Lung (tissue), 12 donors: ENCODE data around the gene DIS3L2. TPM values are rescaled to one million over a fixed set of nuclear protein-coding genes. Genes with fewer than 3 reads are reported as not detected.
A peak's percentile ranks its signal among the peaks of the same experiment; 100 is the strongest.

ENCODE experiments used
- ATAC-seq: fragments of 200-7000 bp; cut with Tn5 transposase; one replicate; pipeline ENCODE4 v1.9.1; 2020; ENCODE audit warnings: moderate number of reproducible peaks; ENCODE audit not compliant: insufficient read depth, low FRiP score
- DNase-seq, 3 donors: peaks; one replicate each; pipeline ENCODE4 v3.0.0-alpha.2; 2013 to 2017
- H3K27ac ChIP-seq, 2 donors: one replicate each; pipeline ENCODE4 v1.5.1; 2013; ENCODE audit warnings: mild to moderate bottlenecking in 2 of 2, moderate library complexity in 2 of 2, control low read depth in 1 of 2, inconsistent platforms in 1 of 2, low read depth in 1 of 2, low read length in 1 of 2
- H3K27me3 ChIP-seq, 3 donors: one replicate each; pipeline ENCODE4 v1.5.1; 2013; ENCODE audit warnings: low read length in 2 of 3; ENCODE audit not compliant: control insufficient read depth in 3 of 3, insufficient read depth in 3 of 3
- H3K36me3 ChIP-seq, 4 donors: one replicate each; pipeline ENCODE4 v1.5.1; 2013; ENCODE audit warnings: low read length in 4 of 4, mild to moderate bottlenecking in 1 of 4, moderate library complexity in 1 of 4; ENCODE audit not compliant: control insufficient read depth in 4 of 4, insufficient read depth in 4 of 4
- H3K4me1 ChIP-seq, 5 donors: one replicate each; pipeline ENCODE4 v1.5.1; 2013; ENCODE audit warnings: low read length in 5 of 5, mild to moderate bottlenecking in 2 of 5, moderate library complexity in 1 of 5; ENCODE audit not compliant: control insufficient read depth in 5 of 5, insufficient read depth in 5 of 5
- H3K4me3 ChIP-seq: one replicate; pipeline ENCODE4 v1.5.1; 2013; ENCODE audit warnings: mild to moderate bottlenecking, control low read depth, moderate library complexity
- H3K9ac ChIP-seq, 2 donors: one replicate each; pipeline ENCODE4 v1.5.1; 2013; ENCODE audit warnings: low read length in 2 of 2, control low read depth in 1 of 2; ENCODE audit not compliant: insufficient read depth in 1 of 2
- H3K9me3 ChIP-seq, 4 donors: one replicate each; pipeline ENCODE4 v1.5.1; 2013; ENCODE audit warnings: low read length in 3 of 4, mild to moderate bottlenecking in 1 of 4, moderate library complexity in 1 of 4; ENCODE audit not compliant: control insufficient read depth in 4 of 4, insufficient read depth in 3 of 4
- CTCF ChIP-seq: IDR thresholded peaks from 2 replicates; pipeline ENCODE4 v1.5.1; 2012; ENCODE audit warnings: mild to moderate bottlenecking; ENCODE audit errors: control extremely low read depth, extremely low read depth
- WGBS, 2 donors: extraction: QIAGEN DNeasy Blood & Tissue Kit; methylation state at CpG; one replicate each; pipeline ENCODE4 v1.1.7; 2013; 5-methylcytosine and 5-hydroxymethylcytosine counted together
- polyA plus RNA-seq, 2 donors: library from polyadenylated mRNA; stranded (reverse); fragments of 200-250 nt; gene quantifications; one replicate each; pipeline ENCODE4 v1.2.1, GENCODE V29; 2013
- total RNA-seq, 2 donors: library from RNA; depleted of rRNA in 1 of 2; stranded (reverse); fragments of >200 nt in 1 of 2; gene quantifications; one replicate each; pipeline ENCODE4 v1.2.1, GENCODE V29; 2014 to 2021
- donor health status: control.
- donor health status: control.
- donor health status: Bipolar disorder and iron deficiency.
- donor health status: healthy.
- donor health status: DM: yes; HTN: yes; CAD: no.

Gene DIS3L2
- total and polyA plus RNA-seq, 4 donors: 12.7 to 41.0 (median 31.1) TPM

- peaks cover 0 to 10% (median 2%) of the 10 kb centered on the region in 4 donors for H3K36me3 ChIP-seq
- H3K9ac ChIP-seq: no peak overlapping the region
- no peak for TF ChIP-seq CTCF
- ATAC-seq: no peak
- H3K9me3 ChIP-seq: no peaks in the 10 kb centered on the region
- no peak overlapping the region for H3K27ac ChIP-seq
- H3K4me1 ChIP-seq: peaks cover 0 to 22% (median 4%) of the 10 kb centered on the region in 5 donors
- H3K27me3 ChIP-seq: no peaks in the 10 kb centered on the region
- DNase-seq: peak in 2 of 3 donors; percentile 54 to 63
- WGBS, 2 donors: 77 to 83% methylated on average over 5 of the region's 5 CpGs
- H3K4me3 ChIP-seq: no peak overlapping the region
These were observed 289.0 kb downstream of the DIS3L2 start for GRCh38 chr2:232250246-232251175.

GRCh38 chr2:232255033-232255432, 293.5 kb downstream of the DIS3L2 start:
- Histone ChIP-seq H3K4me1 (peaks cover 0 to 19% (median 4%) of the 10 kb centered on the region in 5 donors), H3K9me3 (no peaks in the 10 kb centered on the region), H3K36me3 (peaks cover 0 to 2% (median 0%) of the 10 kb centered on the region in 4 donors), H3K9ac (no peak overlapping the region), H3K27ac (no peak overlapping the region), H3K4me3 (no peak overlapping the region), H3K27me3 (no peaks in the 10 kb centered on the region)
- no peak for TF ChIP-seq CTCF
- DNase-seq (no peak), ATAC-seq (no peak)
- WGBS, 2 donors: 97 to 98% methylated on average over 5 of the region's 5 CpGs

- H3K9ac ChIP-seq: no peak overlapping the region
- no peak overlapping the region for H3K4me3 ChIP-seq
- H3K4me1 ChIP-seq: peaks cover 0 to 5% (median 0%) of the 10 kb centered on the region in 5 donors
- no peak for TF ChIP-seq CTCF
- DNase-seq (peak in 2 of 3 donors; percentile 21 to 25), ATAC-seq (no peak)
- no peak overlapping the region for H3K27ac ChIP-seq
- H3K9me3 ChIP-seq: no peaks in the 10 kb centered on the region
- H3K27me3 ChIP-seq: no peaks in the 10 kb centered on the region
- WGBS, 2 donors: 49 to 75% methylated on average over 3 of the region's 3 CpGs
- peaks cover 8 to 21% (median 15%) of the 10 kb centered on the region in 4 donors for H3K36me3 ChIP-seq
These were observed 298.6 kb downstream of the DIS3L2 start for GRCh38 chr2:232260075-232260474.
